Fibroblast of pulmonary artery (primary cell): ENCODE measurements around the gene CAPN11.
A peak's percentile ranks its signal among the peaks of the same experiment; 100 is the strongest.

Experiments used
- DNase-seq: peaks from one replicate; pipeline ENCODE4 v3.0.0-alpha.2; 2010; ENCODE audit warnings: low read depth
- H3K4me3 ChIP-seq: replicated peaks from 2 replicates; pipeline ENCODE4 v1.5.1; 2011; ENCODE audit warnings: low read depth, mild to moderate bottlenecking, control low read depth, low read length, moderate library complexity
- CTCF ChIP-seq: IDR thresholded peaks from 2 replicates; pipeline ENCODE4 v1.5.1; 2011; ENCODE audit warnings: mild to moderate bottlenecking, control low read depth, low read length, inconsistent platforms; ENCODE audit errors: missing control alignments

CAPN11 gene

GRCh38 chr6:44149369-44150012, 9.1 kb upstream of the CAPN11 start:
- DNase-seq: no peak
- no peak for TF ChIP-seq CTCF
- H3K4me3 ChIP-seq: no peak overlapping the region

- DNase-seq: no peak
- H3K4me3 ChIP-seq: no peak overlapping the region
- TF ChIP-seq CTCF: no peak
Observed at GRCh38 chr6:44150317-44150917, 8.2 kb upstream of the CAPN11 start.

- peak; percentile 67 for DNase-seq
- H3K4me3 ChIP-seq: no peak overlapping the region
- TF ChIP-seq CTCF: peak; percentile 79
Observed at GRCh38 chr6:44151348-44152108, 7.1 kb upstream of the CAPN11 start.

GRCh38 chr6:44152109-44152461, 6.5 kb upstream of the CAPN11 start:
- H3K4me3 ChIP-seq: no peak overlapping the region
- TF ChIP-seq CTCF: no peak
- no peak for DNase-seq

- no peak for TF ChIP-seq CTCF
- no peak overlapping the region for H3K4me3 ChIP-seq
- no peak for DNase-seq
Observed at GRCh38 chr6:44152533-44152932, 6.1 kb upstream of the CAPN11 start.

- DNase-seq: no peak
- no peak overlapping the region for H3K4me3 ChIP-seq
- TF ChIP-seq CTCF: no peak
Observed at GRCh38 chr6:44154067-44154466, 4.6 kb upstream of the CAPN11 start.
